H1 (cell line): ENCODE data around the gene TTL. TPM values are rescaled to one million over a fixed set of nuclear protein-coding genes. Genes with fewer than 3 reads are reported as not detected.

Source experiments
- CREB1 ChIP-seq: IDR thresholded peaks from 2 replicates; pipeline ENCODE4 v1.6.1; 2012; ENCODE audit warnings: inconsistent platforms
- GTF2F1 ChIP-seq: IDR thresholded peaks from 2 replicates; pipeline ENCODE4 v1.6.1; 2012; ENCODE audit warnings: low read depth, low read length, improper control_type of control experiment, borderline replicate concordance
- JUN ChIP-seq: IDR thresholded peaks from 2 replicates; pipeline ENCODE4 v1.6.1; 2011; ENCODE audit warnings: low read depth, mild to moderate bottlenecking, improper control_type of control experiment, low read length
- KDM5A ChIP-seq: fragments of 200-600 bp; IDR thresholded peaks from 2 replicates; pipeline ENCODE4 v1.7.1; 2012; ENCODE audit warnings: mild to moderate bottlenecking, low read length, inconsistent platforms, mixed read lengths
- SP2 ChIP-seq: IDR thresholded peaks from 2 replicates; pipeline ENCODE4 v1.6.1; 2012; ENCODE audit warnings: mild to moderate bottlenecking, low read length, inconsistent platforms
- SUZ12 ChIP-seq: fragments of 200-600 bp; sonication (generic); IDR thresholded peaks from 2 replicates; pipeline ENCODE4 v1.6.1; 2012; ENCODE audit warnings: mild to moderate bottlenecking, inconsistent platforms, low read length, moderate library complexity, mixed read lengths
- TAF7 ChIP-seq: optimal IDR thresholded peaks from 2 replicates; pipeline ENCODE3; 2011; ENCODE audit warnings: low read depth, mild to moderate bottlenecking, inconsistent platforms, low read length, moderate library complexity, borderline replicate concordance
- polyA plus RNA-seq, 7 experiments: library from polyadenylated mRNA; depleted of rRNA in 3 of 7; stranded (reverse) in 5 of 7; unstranded in 2 of 7; fragments of >200 nt in 5 of 7; fragments of 200-250 nt in 2 of 7; gene quantifications; 1 replicate in 5 of 7; 2 replicates in 1 of 7; 4 replicates in 1 of 7; pipeline versions ENCODE4 v1.2.1 to v1.2.3, GENCODE V29; 2011 to 2013; ENCODE audit warnings: missing spikeins in 2 of 7, mixed read lengths in 2 of 7
- total RNA-seq: library from RNA; stranded (reverse); fragmentation: NEBNext Ultra II Directional; extraction: Animal tissue kit (Norgen Biotek cat#: 25700); gene quantifications from 2 replicates; pipeline ENCODE4 v1.2.1, GENCODE V29; 2021
- TF ChIP-seq, protein P1 (sequence below): fragments of 300-600 bp; sonication (generic); IDR thresholded peaks from 2 replicates; pipeline ENCODE4 v1.7.1; 2012; ENCODE audit warnings: low read length, moderate library complexity, mild to moderate bottlenecking, inconsistent platforms; ENCODE audit not compliant: insufficient replicate concordance
- TF ChIP-seq, protein P2 (sequence below): IDR thresholded peaks from 2 replicates; pipeline ENCODE4 v1.6.1; 2011; ENCODE audit warnings: low read depth, mild to moderate bottlenecking, low read length; ENCODE audit not compliant: insufficient read depth

The TTL gene
- total and polyA plus RNA-seq, 2 of the 8 experiments (the other 6 are each of a cell fraction or from before 2014, with no cell fraction given) = 17.5 to 57.1 TPM

DNA sequence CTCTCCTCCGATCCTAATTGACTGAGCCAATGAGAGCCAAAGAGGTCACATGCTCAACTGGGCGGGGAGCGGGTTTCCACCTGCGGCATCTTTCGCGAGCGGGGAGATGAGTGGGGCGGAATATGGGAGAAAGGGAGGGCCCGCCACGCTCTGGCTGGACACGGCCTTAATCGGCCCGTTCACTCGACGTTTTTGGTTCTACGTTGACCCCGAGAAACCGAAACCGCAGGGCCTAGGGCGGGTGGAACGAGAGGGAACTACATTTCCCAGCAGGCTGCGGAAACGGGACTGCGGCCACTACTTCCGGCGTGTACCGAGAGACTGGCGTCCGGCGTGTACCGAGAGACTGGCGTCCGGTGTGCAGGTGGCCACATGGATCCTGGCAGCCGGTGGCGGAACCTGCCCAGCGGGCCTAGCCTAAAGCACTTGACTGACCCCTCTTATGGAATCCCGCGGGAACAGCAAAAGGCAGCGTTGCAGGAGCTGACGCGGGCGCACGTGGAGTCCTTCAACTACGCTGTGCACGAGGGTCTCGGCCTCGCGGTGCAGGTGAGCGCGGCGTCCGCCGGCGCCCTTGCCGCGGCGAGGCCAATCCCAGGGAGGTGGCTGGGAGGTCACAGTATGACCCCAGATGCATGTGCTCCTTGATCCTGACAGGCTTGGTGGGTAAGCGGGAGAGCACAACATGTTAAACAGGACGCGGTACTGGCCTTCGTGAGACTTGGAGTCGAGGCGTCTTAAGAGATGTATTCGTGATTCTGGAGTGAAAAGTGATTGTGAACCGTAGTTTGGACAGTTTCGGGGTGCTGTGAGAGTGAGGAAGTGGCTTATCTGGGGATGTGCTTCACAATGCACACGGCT lies 60.4 kb downstream of the TTL start, which contains the start of gene POLR1B (continued):
- TF ChIP-seq, protein P1, sequence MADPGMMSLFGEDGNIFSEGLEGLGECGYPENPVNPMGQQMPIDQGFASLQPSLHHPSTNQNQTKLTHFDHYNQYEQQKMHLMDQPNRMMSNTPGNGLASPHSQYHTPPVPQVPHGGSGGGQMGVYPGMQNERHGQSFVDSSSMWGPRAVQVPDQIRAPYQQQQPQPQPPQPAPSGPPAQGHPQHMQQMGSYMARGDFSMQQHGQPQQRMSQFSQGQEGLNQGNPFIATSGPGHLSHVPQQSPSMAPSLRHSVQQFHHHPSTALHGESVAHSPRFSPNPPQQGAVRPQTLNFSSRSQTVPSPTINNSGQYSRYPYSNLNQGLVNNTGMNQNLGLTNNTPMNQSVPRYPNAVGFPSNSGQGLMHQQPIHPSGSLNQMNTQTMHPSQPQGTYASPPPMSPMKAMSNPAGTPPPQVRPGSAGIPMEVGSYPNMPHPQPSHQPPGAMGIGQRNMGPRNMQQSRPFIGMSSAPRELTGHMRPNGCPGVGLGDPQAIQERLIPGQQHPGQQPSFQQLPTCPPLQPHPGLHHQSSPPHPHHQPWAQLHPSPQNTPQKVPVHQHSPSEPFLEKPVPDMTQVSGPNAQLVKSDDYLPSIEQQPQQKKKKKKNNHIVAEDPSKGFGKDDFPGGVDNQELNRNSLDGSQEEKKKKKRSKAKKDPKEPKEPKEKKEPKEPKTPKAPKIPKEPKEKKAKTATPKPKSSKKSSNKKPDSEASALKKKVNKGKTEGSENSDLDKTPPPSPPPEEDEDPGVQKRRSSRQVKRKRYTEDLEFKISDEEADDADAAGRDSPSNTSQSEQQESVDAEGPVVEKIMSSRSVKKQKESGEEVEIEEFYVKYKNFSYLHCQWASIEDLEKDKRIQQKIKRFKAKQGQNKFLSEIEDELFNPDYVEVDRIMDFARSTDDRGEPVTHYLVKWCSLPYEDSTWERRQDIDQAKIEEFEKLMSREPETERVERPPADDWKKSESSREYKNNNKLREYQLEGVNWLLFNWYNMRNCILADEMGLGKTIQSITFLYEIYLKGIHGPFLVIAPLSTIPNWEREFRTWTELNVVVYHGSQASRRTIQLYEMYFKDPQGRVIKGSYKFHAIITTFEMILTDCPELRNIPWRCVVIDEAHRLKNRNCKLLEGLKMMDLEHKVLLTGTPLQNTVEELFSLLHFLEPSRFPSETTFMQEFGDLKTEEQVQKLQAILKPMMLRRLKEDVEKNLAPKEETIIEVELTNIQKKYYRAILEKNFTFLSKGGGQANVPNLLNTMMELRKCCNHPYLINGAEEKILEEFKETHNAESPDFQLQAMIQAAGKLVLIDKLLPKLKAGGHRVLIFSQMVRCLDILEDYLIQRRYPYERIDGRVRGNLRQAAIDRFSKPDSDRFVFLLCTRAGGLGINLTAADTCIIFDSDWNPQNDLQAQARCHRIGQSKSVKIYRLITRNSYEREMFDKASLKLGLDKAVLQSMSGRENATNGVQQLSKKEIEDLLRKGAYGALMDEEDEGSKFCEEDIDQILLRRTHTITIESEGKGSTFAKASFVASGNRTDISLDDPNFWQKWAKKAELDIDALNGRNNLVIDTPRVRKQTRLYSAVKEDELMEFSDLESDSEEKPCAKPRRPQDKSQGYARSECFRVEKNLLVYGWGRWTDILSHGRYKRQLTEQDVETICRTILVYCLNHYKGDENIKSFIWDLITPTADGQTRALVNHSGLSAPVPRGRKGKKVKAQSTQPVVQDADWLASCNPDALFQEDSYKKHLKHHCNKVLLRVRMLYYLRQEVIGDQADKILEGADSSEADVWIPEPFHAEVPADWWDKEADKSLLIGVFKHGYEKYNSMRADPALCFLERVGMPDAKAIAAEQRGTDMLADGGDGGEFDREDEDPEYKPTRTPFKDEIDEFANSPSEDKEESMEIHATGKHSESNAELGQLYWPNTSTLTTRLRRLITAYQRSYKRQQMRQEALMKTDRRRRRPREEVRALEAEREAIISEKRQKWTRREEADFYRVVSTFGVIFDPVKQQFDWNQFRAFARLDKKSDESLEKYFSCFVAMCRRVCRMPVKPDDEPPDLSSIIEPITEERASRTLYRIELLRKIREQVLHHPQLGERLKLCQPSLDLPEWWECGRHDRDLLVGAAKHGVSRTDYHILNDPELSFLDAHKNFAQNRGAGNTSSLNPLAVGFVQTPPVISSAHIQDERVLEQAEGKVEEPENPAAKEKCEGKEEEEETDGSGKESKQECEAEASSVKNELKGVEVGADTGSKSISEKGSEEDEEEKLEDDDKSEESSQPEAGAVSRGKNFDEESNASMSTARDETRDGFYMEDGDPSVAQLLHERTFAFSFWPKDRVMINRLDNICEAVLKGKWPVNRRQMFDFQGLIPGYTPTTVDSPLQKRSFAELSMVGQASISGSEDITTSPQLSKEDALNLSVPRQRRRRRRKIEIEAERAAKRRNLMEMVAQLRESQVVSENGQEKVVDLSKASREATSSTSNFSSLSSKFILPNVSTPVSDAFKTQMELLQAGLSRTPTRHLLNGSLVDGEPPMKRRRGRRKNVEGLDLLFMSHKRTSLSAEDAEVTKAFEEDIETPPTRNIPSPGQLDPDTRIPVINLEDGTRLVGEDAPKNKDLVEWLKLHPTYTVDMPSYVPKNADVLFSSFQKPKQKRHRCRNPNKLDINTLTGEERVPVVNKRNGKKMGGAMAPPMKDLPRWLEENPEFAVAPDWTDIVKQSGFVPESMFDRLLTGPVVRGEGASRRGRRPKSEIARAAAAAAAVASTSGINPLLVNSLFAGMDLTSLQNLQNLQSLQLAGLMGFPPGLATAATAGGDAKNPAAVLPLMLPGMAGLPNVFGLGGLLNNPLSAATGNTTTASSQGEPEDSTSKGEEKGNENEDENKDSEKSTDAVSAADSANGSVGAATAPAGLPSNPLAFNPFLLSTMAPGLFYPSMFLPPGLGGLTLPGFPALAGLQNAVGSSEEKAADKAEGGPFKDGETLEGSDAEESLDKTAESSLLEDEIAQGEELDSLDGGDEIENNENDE = no peak
- TF ChIP-seq TAF7 (peak; percentile 23), SP2 (no peak), CREB1 (peak; percentile 68), JUN (no peak), GTF2F1 (0 out of 2 replicates have a peak, but pooled peaks have one; percentile 41), SUZ12 (no peak), KDM5A (no peak)
- TF ChIP-seq, protein P2, sequence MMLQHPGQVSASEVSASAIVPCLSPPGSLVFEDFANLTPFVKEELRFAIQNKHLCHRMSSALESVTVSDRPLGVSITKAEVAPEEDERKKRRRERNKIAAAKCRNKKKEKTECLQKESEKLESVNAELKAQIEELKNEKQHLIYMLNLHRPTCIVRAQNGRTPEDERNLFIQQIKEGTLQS = no peak
